ENCODE results near the gene SLC39A11.
"Not testable (repeated sequence)": the region's sequence is repeated elsewhere in the genome, so short reads cannot be mapped to it uniquely, and the experiment has no call there.

The SLC39A11 gene

GRCh38 chr17:72825218-72825617, 267.3 kb downstream of the SLC39A11 start:
- H3K36me3 Mint-ChIP-seq = peaks cover 95% of the 10 kb centered on the region
- peaks cover 27% of the 10 kb centered on the region for H3K9me3 Mint-ChIP-seq
- H3K27me3 Mint-ChIP-seq = no peaks in the 10 kb centered on the region
- no peaks in the 10 kb centered on the region for H3K4me1 Mint-ChIP-seq
- no peak overlapping the region for H3K27ac Mint-ChIP-seq
- ATAC-seq = no peak
- H3K4me3 Mint-ChIP-seq = no peak overlapping the region

- ATAC-seq, H3K27ac Mint-ChIP-seq, H3K27me3 Mint-ChIP-seq, H3K4me1 Mint-ChIP-seq, H3K4me3 Mint-ChIP-seq: not testable (repeated sequence)
- Mint-ChIP-seq H3K9me3 (peaks cover 27% of the 10 kb centered on the region), H3K36me3 (peaks cover 93% of the 10 kb centered on the region)
Observed at GRCh38 chr17:72824267-72824666, 268.2 kb downstream of the SLC39A11 start.

GRCh38 chr17:72822358-72823023, 270.0 kb downstream of the SLC39A11 start:
- no peak overlapping the region for H3K4me3 Mint-ChIP-seq
- H3K27ac Mint-ChIP-seq = no peak overlapping the region
- no peaks in the 10 kb centered on the region for H3K4me1 Mint-ChIP-seq
- no peak for ATAC-seq
- peaks cover 22% of the 10 kb centered on the region for H3K9me3 Mint-ChIP-seq
- H3K27me3 Mint-ChIP-seq = no peaks in the 10 kb centered on the region
- peaks cover 92% of the 10 kb centered on the region for H3K36me3 Mint-ChIP-seq

GRCh38 chr17:72816406-72816805, 276.1 kb downstream of the SLC39A11 start:
- Mint-ChIP-seq H3K36me3 (peaks cover 86% of the 10 kb centered on the region), H3K9me3 (peaks cover 9% of the 10 kb centered on the region), H3K27me3 (no peaks in the 10 kb centered on the region), H3K4me1 (no peaks in the 10 kb centered on the region), H3K4me3 (no peak overlapping the region), H3K27ac (no peak overlapping the region)
- no peak for ATAC-seq

- ATAC-seq = no peak
- H3K9me3 Mint-ChIP-seq = peaks cover 9% of the 10 kb centered on the region
- no peaks in the 10 kb centered on the region for H3K27me3 Mint-ChIP-seq
- H3K36me3 Mint-ChIP-seq = peaks cover 83% of the 10 kb centered on the region
- H3K4me3 Mint-ChIP-seq = no peak overlapping the region
- no peaks in the 10 kb centered on the region for H3K4me1 Mint-ChIP-seq
- no peak overlapping the region for H3K27ac Mint-ChIP-seq
Observed at GRCh38 chr17:72813481-72813880, 279.0 kb downstream of the SLC39A11 start.

- Mint-ChIP-seq H3K36me3 (peaks cover 77% of the 10 kb centered on the region), H3K9me3 (peaks cover 9% of the 10 kb centered on the region), H3K27me3 (no peaks in the 10 kb centered on the region), H3K27ac (no peak overlapping the region), H3K4me3 (no peak overlapping the region), H3K4me1 (no peaks in the 10 kb centered on the region)
- ATAC-seq = no peak
Observed at GRCh38 chr17:72812823-72813222, 279.7 kb downstream of the SLC39A11 start.

- ATAC-seq = no peak
- Mint-ChIP-seq H3K4me1 (no peaks in the 10 kb centered on the region), H3K36me3 (peaks cover 75% of the 10 kb centered on the region), H3K4me3 (no peak overlapping the region), H3K27me3 (no peaks in the 10 kb centered on the region), H3K27ac (no peak overlapping the region), H3K9me3 (peaks cover 9% of the 10 kb centered on the region)
Observed at GRCh38 chr17:72811976-72812687, 280.4 kb downstream of the SLC39A11 start.

GRCh38 chr17:72810991-72811508, 281.4 kb downstream of the SLC39A11 start:
- H3K36me3 Mint-ChIP-seq = peaks cover 74% of the 10 kb centered on the region
- no peaks in the 10 kb centered on the region for H3K27me3 Mint-ChIP-seq
- H3K9me3 Mint-ChIP-seq = peaks cover 7% of the 10 kb centered on the region
- H3K27ac Mint-ChIP-seq = no peak overlapping the region
- no peaks in the 10 kb centered on the region for H3K4me1 Mint-ChIP-seq
- ATAC-seq = no peak
- H3K4me3 Mint-ChIP-seq = no peak overlapping the region

GRCh38 chr17:72806011-72806410, 286.5 kb downstream of the SLC39A11 start:
- H3K27me3 Mint-ChIP-seq = no peaks in the 10 kb centered on the region
- no peaks in the 10 kb centered on the region for H3K9me3 Mint-ChIP-seq
- peaks cover 73% of the 10 kb centered on the region for H3K36me3 Mint-ChIP-seq
- no peak overlapping the region for H3K27ac Mint-ChIP-seq
- H3K4me1 Mint-ChIP-seq = no peaks in the 10 kb centered on the region
- ATAC-seq = no peak
- H3K4me3 Mint-ChIP-seq = no peak overlapping the region

GRCh38 chr17:72804949-72805707, 287.4 kb downstream of the SLC39A11 start:
- Mint-ChIP-seq H3K4me3 (no peak overlapping the region), H3K27me3 (no peaks in the 10 kb centered on the region), H3K27ac (no peak overlapping the region), H3K36me3 (peaks cover 78% of the 10 kb centered on the region), H3K4me1 (no peaks in the 10 kb centered on the region), H3K9me3 (peaks cover 3% of the 10 kb centered on the region)
- no peak for ATAC-seq

GRCh38 chr17:72802726-72803125, 289.8 kb downstream of the SLC39A11 start:
- no peaks in the 10 kb centered on the region for H3K27me3 Mint-ChIP-seq
- H3K9me3 Mint-ChIP-seq = peaks cover 16% of the 10 kb centered on the region
- H3K4me1 Mint-ChIP-seq = no peaks in the 10 kb centered on the region
- no peak overlapping the region for H3K4me3 Mint-ChIP-seq
- peaks cover 81% of the 10 kb centered on the region for H3K36me3 Mint-ChIP-seq
- no peak for ATAC-seq
- H3K27ac Mint-ChIP-seq = no peak overlapping the region

- peaks cover 84% of the 10 kb centered on the region for H3K36me3 Mint-ChIP-seq
- H3K27me3 Mint-ChIP-seq = no peaks in the 10 kb centered on the region
- H3K4me1 Mint-ChIP-seq = no peaks in the 10 kb centered on the region
- ATAC-seq = no peak
- H3K4me3 Mint-ChIP-seq = no peak overlapping the region
- peaks cover 38% of the 10 kb centered on the region for H3K9me3 Mint-ChIP-seq
- no peak overlapping the region for H3K27ac Mint-ChIP-seq
Observed at GRCh38 chr17:72797142-72797541, 295.3 kb downstream of the SLC39A11 start.

GRCh38 chr17:72795941-72796340, 296.5 kb downstream of the SLC39A11 start:
- Mint-ChIP-seq H3K9me3 (peaks cover 44% of the 10 kb centered on the region), H3K4me3 (no peak overlapping the region), H3K27me3 (no peaks in the 10 kb centered on the region), H3K27ac (no peak overlapping the region), H3K36me3 (peaks cover 87% of the 10 kb centered on the region), H3K4me1 (no peaks in the 10 kb centered on the region)
- no peak for ATAC-seq

- peaks cover 37% of the 10 kb centered on the region for H3K9me3 Mint-ChIP-seq
- no peak for ATAC-seq
- no peaks in the 10 kb centered on the region for H3K4me1 Mint-ChIP-seq
- H3K4me3 Mint-ChIP-seq = no peak overlapping the region
- H3K27me3 Mint-ChIP-seq = no peaks in the 10 kb centered on the region
- no peak overlapping the region for H3K27ac Mint-ChIP-seq
- peaks cover 83% of the 10 kb centered on the region for H3K36me3 Mint-ChIP-seq
Observed at GRCh38 chr17:72794152-72794551, 298.3 kb downstream of the SLC39A11 start.

- Mint-ChIP-seq H3K27ac (no peak overlapping the region), H3K36me3 (peaks cover 71% of the 10 kb centered on the region), H3K9me3 (peaks cover 28% of the 10 kb centered on the region), H3K27me3 (no peaks in the 10 kb centered on the region), H3K4me1 (no peaks in the 10 kb centered on the region), H3K4me3 (no peak overlapping the region)
- ATAC-seq = no peak
Observed at GRCh38 chr17:72792771-72793170, 299.7 kb downstream of the SLC39A11 start.

Data from stimulated activated memory B cell treated with anti-CD40 and anti-IgM and Interleukin-4, amounts not matched to agents 10 μg/mL and 1 μg/mL and 100 μg/mL, for 72 hours (primary cell).